K562 (cell line): ENCODE data around the gene REX1BD. TPM values are rescaled to one million over a fixed set of nuclear protein-coding genes. Genes with fewer than 3 reads are reported as not detected.
A peak's percentile ranks its signal among the peaks of the same experiment; 100 is the strongest.

ENCODE experiments used
- BACH1 ChIP-seq: fragments of 200-800 bp; sonication (Bioruptor generic); IDR thresholded peaks from 2 replicates; pipeline ENCODE4 v1.6.1; 2016; ENCODE audit warnings: missing genetic modification characterization, missing compliant biosample characterization
- CCAR2 ChIP-seq: fragments of 200-400 bp; formaldehyde crosslinking; IDR thresholded peaks from 2 replicates; pipeline ENCODE4 v1.6.1; 2017; ENCODE audit warnings: mild to moderate bottlenecking, low read depth, low read length
- CGGBP1 ChIP-seq: fragments of 250-450 bp; sonication (Bioruptor Pico); IDR thresholded peaks from 2 replicates; pipeline ENCODE4 v1.9.0; 2021; ENCODE audit warnings: mild to moderate bottlenecking
- E2F3 ChIP-seq: fragments of 250-450 bp; sonication (Bioruptor Pico); IDR thresholded peaks from 2 replicates; pipeline ENCODE4 v1.4.0; 2020; ENCODE audit warnings: mild to moderate bottlenecking
- GTF2B ChIP-seq: IDR thresholded peaks from 2 replicates; pipeline ENCODE4 v1.6.1; 2011; ENCODE audit not compliant: insufficient read length; ENCODE audit errors: extremely low read depth
- HDAC6 ChIP-seq: IDR thresholded peaks from 2 replicates; pipeline ENCODE4 v1.6.1; 2012; ENCODE audit warnings: low read depth, mild to moderate bottlenecking, control low read depth, inconsistent platforms, low read length, moderate library complexity
- HDAC8 ChIP-seq: fragments of 450-650 bp; IDR thresholded peaks from 2 replicates; pipeline ENCODE4 v1.6.1; 2016; ENCODE audit warnings: mild to moderate bottlenecking, missing genetic modification characterization, moderate library complexity, missing compliant biosample characterization
- IFI16 ChIP-seq: fragments of 250-450 bp; sonication (Bioruptor Pico); IDR thresholded peaks from 2 replicates; pipeline ENCODE4 v2.1.2; 2022; ENCODE audit warnings: mild to moderate bottlenecking, inconsistent platforms
- KLF6 ChIP-seq: fragments of 250-450 bp; sonication (Bioruptor Pico); IDR thresholded peaks from 2 replicates; pipeline ENCODE4 v1.4.0; 2020; ENCODE audit warnings: mild to moderate bottlenecking, moderate library complexity, borderline replicate concordance
- MBD1 ChIP-seq: fragments of 250-450 bp; sonication (Bioruptor Pico); IDR thresholded peaks from 2 replicates; pipeline ENCODE4 v1.8.0; 2022; ENCODE audit warnings: inconsistent platforms
- MLLT1 ChIP-seq, 2 experiments: fragments of 450-650 bp; IDR thresholded peaks; 2 replicates each; pipeline ENCODE4 v1.6.1; 2016
- POLR2H ChIP-seq: IDR thresholded peaks from 2 replicates; pipeline ENCODE4 v1.6.1; 2016; ENCODE audit warnings: missing genetic modification characterization, low read depth, mild to moderate bottlenecking, control low read depth, missing compliant biosample characterization, moderate library complexity
- STAT5A ChIP-seq: IDR thresholded peaks from 2 replicates; pipeline ENCODE4 v1.6.1; 2012; ENCODE audit warnings: low read length, inconsistent platforms, borderline replicate concordance
- SUPT5H ChIP-seq: fragments of 450-650 bp; IDR thresholded peaks from 2 replicates; pipeline ENCODE4 v1.6.1; 2016
- XRCC5 ChIP-seq: fragments of 200-400 bp; formaldehyde crosslinking; IDR thresholded peaks from 2 replicates; pipeline ENCODE4 v1.6.1; 2017; ENCODE audit warnings: low read depth, mild to moderate bottlenecking, low read length
- ZC3H8 ChIP-seq: fragments of 450-650 bp; IDR thresholded peaks from 2 replicates; pipeline ENCODE4 v1.6.1; 2017
- ZFX ChIP-seq: sonication (generic); formaldehyde crosslinking; IDR thresholded peaks from 2 replicates; pipeline ENCODE4 v1.8.0; 2022; ENCODE audit warnings: mild to moderate bottlenecking, missing genetic modification reagents, moderate library complexity
- ZHX1 ChIP-seq: fragments of 150-350 bp; conservative IDR thresholded peaks from 2 replicates; pipeline ENCODE4 v1.6.1; 2014; ENCODE audit warnings: low read length
- ZNF197 ChIP-seq: fragments of 200-800 bp; sonication (Bioruptor generic); IDR thresholded peaks from 2 replicates; pipeline ENCODE4 v1.6.1; 2016; ENCODE audit warnings: low read depth, missing genetic modification characterization, missing compliant biosample characterization
- ZNF274 ChIP-seq: IDR thresholded peaks from 2 replicates; pipeline ENCODE4 v1.6.1; 2011; ENCODE audit warnings: low read depth, mild to moderate bottlenecking, low read length, moderate library complexity, borderline replicate concordance
- ZNF778 ChIP-seq: fragments of 450-650 bp; formaldehyde crosslinking; IDR thresholded peaks from 2 replicates; pipeline ENCODE4 v1.4.0; 2020; ENCODE audit warnings: mild to moderate bottlenecking, moderate library complexity
- ZNF79 ChIP-seq: fragments of 250-450 bp; sonication (Bioruptor Pico); IDR thresholded peaks from 2 replicates; pipeline ENCODE4 v1.4.0; 2020; ENCODE audit warnings: low read depth, mild to moderate bottlenecking, moderate library complexity
- polyA plus RNA-seq, 8 experiments: library from polyadenylated mRNA; depleted of rRNA in 4 of 8; stranded (reverse) in 5 of 8; unstranded in 3 of 8; fragments of >200 nt; fragmentation: Nextera tagmentation in 2 of 8; fragmentation: Illumina TruSeq in 1 of 8; extraction: Ambion mirVana in 2 of 8; extraction: Trizol in 1 of 8; gene quantifications; 2 replicates each; pipeline versions ENCODE4 v1.2.1 to v1.2.3, GENCODE V29; 2011 to 2014; ENCODE audit warnings: inconsistent platforms in 1 of 8, missing spikeins in 1 of 8
- total RNA-seq, 7 experiments: library from RNA; depleted of rRNA in 6 of 7; stranded (reverse); fragments of >200 nt in 6 of 7; fragmentation: Illumina TruSeq in 2 of 7; extraction: Trizol in 2 of 7; gene quantifications; 2 replicates each; pipeline versions ENCODE4 v1.2.1 to v1.2.3, GENCODE V29; 2011 to 2021; ENCODE audit warnings: low replicate concordance in 1 of 7

REX1BD gene
- total and polyA plus RNA-seq, 9 of the 15 experiments (the other 6 are each of a cell fraction or from before 2014, with no cell fraction given): 1.9 to 136 (median 13.8) TPM

- TF ChIP-seq HDAC6 (no peak), ZNF79 (CRISPR knock-in tag) (no peak), STAT5A (no peak), ZNF274 (no peak), POLR2H (peak; percentile 89), BACH1 (tag) (no peak), E2F3 (CRISPR knock-in tag) (no peak), ZNF778 (no peak), GTF2B (no peak), CCAR2 (no peak), ZC3H8 (no peak), HDAC8 (tag) (no peak), IFI16 (CRISPR knock-in tag) (no peak), XRCC5 (no peak), MLLT1 (IDR thresholded peaks at IDR 0.05) (no peak), MBD1 (CRISPR knock-in tag) (no peak), CGGBP1 (CRISPR knock-in tag) (no peak), SUPT5H (peak; percentile 98), ZHX1 (no peak), ZFX (peak; percentile 90), ZNF197 (no peak), KLF6 (peak; percentile 94; the same call in 1 of the 2 replicates)
Observed at GRCh38 chr19:18571564-18572344, 16.8 kb upstream of the REX1BD start, which contains the start of gene UBA52 (continued).
